ENCODE measurements around the gene EOLA1. TPM values are rescaled to one million over a fixed set of nuclear protein-coding genes. Genes with fewer than 3 reads are reported as not detected.

The EOLA1 gene
- total RNA-seq, 1 experiment from 2014 or later, result 7.9 TPM

GRCh38 chrX:149540131-149540620 is 636 bp upstream of the EOLA1 start:
- H3K36me3 Mint-ChIP-seq (ENCODE audit: insufficient read depth in 1 of 3, low read depth in 3 of 3), result peaks cover 0 to 4% (median 4%) of the 10 kb centered on the region in 3 experiments; a peak in 4 of 7 replicates
- no peak overlapping the region for H3K14ac ChIP-seq (ENCODE audit: insufficient read depth, low read length)
- H3K27ac ChIP-seq (ENCODE audit: insufficient read length, low read depth, low read length), result no peak overlapping the region
- peaks cover 41 to 50% of the 10 kb centered on the region in 2 experiments for H3K9me3 Mint-ChIP-seq
- no peak overlapping the region for H2AFZ ChIP-seq (ENCODE audit: low read length)
- H2AK5ac ChIP-seq (ENCODE audit: insufficient read length, low read length), result no peak overlapping the region
- peak overlapping the region in 2 of 3 experiments; percentile 63 to 98; a peak in 3 of 7 replicates for H3K27ac Mint-ChIP-seq
- no peak overlapping the region for H3T11ph ChIP-seq (ENCODE audit: low read length)
- no peak overlapping the region for H3K56ac ChIP-seq (ENCODE audit: insufficient read length, low read depth, low read length)
- peaks cover 3% of the 10 kb centered on the region for H3K23me2 ChIP-seq (ENCODE audit: insufficient read length, low read depth, low read length, poor library complexity, severe bottlenecking)
- H2BK15ac ChIP-seq (ENCODE audit: low read depth, low read length), result no peak overlapping the region
- no peaks in the 10 kb centered on the region for H4K20me1 ChIP-seq (ENCODE audit: control insufficient read depth, insufficient read depth, insufficient read length)
- peak overlapping the region; percentile 76 to 86 for H3K4me3 Mint-ChIP-seq
- no peaks in the 10 kb centered on the region; the same call in 1 of the 2 replicates for H3K4me1 ChIP-seq (ENCODE audit: insufficient read depth, low read length)
- H3K9ac ChIP-seq (ENCODE audit: extremely low read depth, insufficient read length, low read length), result no peak overlapping the region
- peaks cover 8% of the 10 kb centered on the region for H3K9me3 ChIP-seq (ENCODE audit: control insufficient read depth, low read depth, low read length)
- H3K27me3 Mint-ChIP-seq (ENCODE audit: low read depth), result no peaks in the 10 kb centered on the region
- no peak for DNase-seq
- H2BK20ac ChIP-seq (ENCODE audit: low read depth, low read length, poor library complexity, severe bottlenecking), result no peak overlapping the region
- no peaks in the 10 kb centered on the region for H3K27me3 ChIP-seq (ENCODE audit: insufficient read depth, low read length)
- peak overlapping the region; percentile 60 for H3K18ac ChIP-seq (ENCODE audit: insufficient read length, low read depth, low read length)
- H3K23ac ChIP-seq (ENCODE audit: insufficient read length, low read depth, low read length), result no peak overlapping the region
- WGBS (ENCODE audit: extremely low coverage, insufficient read length, low lambda C conversion rate), result no CpG with 5 or more reads among the region's 24 CpGs
- H4K8ac ChIP-seq (replicated peaks; ENCODE audit: insufficient read length, low read depth, low read length), result no peak overlapping the region
- H3K79me2 ChIP-seq (ENCODE audit: insufficient read depth, low read length), result no peaks in the 10 kb centered on the region
- H3K4me2 ChIP-seq (ENCODE audit: insufficient read depth, insufficient read length, low read length), result peak overlapping the region; percentile 50
- no peaks in the 10 kb centered on the region for H3K79me1 ChIP-seq (ENCODE audit: insufficient read depth, low read depth, low read length, poor library complexity, severe bottlenecking)
- no peak overlapping the region for H3K4ac ChIP-seq (ENCODE audit: low read depth, low read length)
- no peak for TF ChIP-seq CTCF (conservative IDR thresholded peaks at IDR 0.05)
- H2BK12ac ChIP-seq (ENCODE audit: insufficient read length, low read depth, low read length), result no peak overlapping the region
- no peak overlapping the region for H2BK120ac ChIP-seq (ENCODE audit: low read depth, low read length, poor library complexity, severe bottlenecking)
- H4K5ac ChIP-seq (ENCODE audit: insufficient read length, low read depth, low read length), result no peak overlapping the region
- no peak overlapping the region for H4K91ac ChIP-seq (ENCODE audit: insufficient read length, low read depth, low read length)
- H3K4me1 Mint-ChIP-seq, result peaks cover 0 to 21% of the 10 kb centered on the region in 2 experiments; a peak in 3 of 4 replicates
- no peak overlapping the region for H2BK5ac ChIP-seq (ENCODE audit: insufficient read length, low read length)

Data from H9 (cell line).